Tibial artery (tissue), 4 donors: ENCODE measurements around the gene CAPN15.
"Not testable (repeated sequence)": the region's sequence is repeated elsewhere in the genome, so short reads cannot be mapped to it uniquely, and the experiment has no call there.

ENCODE experiments used
- DNase-seq, 2 donors: peaks; one replicate each; pipeline ENCODE4 v3.0.0-alpha.2; 2019
- H3K27ac ChIP-seq, 2 donors: fragments of 200-600 bp; sonication (generic) in 1 of 2; 1 replicate in 1 of 2; 2 replicates in 1 of 2; pipeline ENCODE4 v1.5.1; 2018 to 2019; ENCODE audit warnings: mild to moderate bottlenecking in 1 of 2
- H3K27me3 ChIP-seq, 2 donors: fragments of 200-600 bp; sonication (generic) in 1 of 2; one replicate each; pipeline versions ENCODE4 v1.5.1 to v1.6.0; 2016 to 2019
- H3K36me3 ChIP-seq, 3 donors: fragments of 200-600 bp; sonication (generic) in 2 of 3; one replicate each; pipeline ENCODE4 v1.5.1; 2016 to 2019; ENCODE audit warnings: mild to moderate bottlenecking in 2 of 3
- H3K4me1 ChIP-seq, 4 donors: fragments of 200-600 bp; sonication (generic) in 2 of 4; 1 replicate in 3 of 4; 2 replicates in 1 of 4; pipeline ENCODE4 v1.5.1; 2016 to 2019
- H3K4me3 ChIP-seq, 2 donors: fragments of 200-600 bp; sonication (generic) in 1 of 2; 1 replicate in 1 of 2; 2 replicates in 1 of 2; pipeline ENCODE4 v1.5.1; 2018 to 2019; ENCODE audit warnings: mild to moderate bottlenecking in 2 of 2
- H3K9me3 ChIP-seq, 3 donors: fragments of 200-600 bp; sonication (generic) in 1 of 3; one replicate each; pipeline ENCODE4 v1.5.1; 2016 to 2019
- CTCF ChIP-seq, 2 experiments: fragments of 200-600 bp in 1 of 2; fragments of 450-650 bp in 1 of 2; IDR thresholded peaks; one replicate each; pipeline ENCODE4 v1.5.1; 2017 to 2019; ENCODE audit warnings: antibody characterized with exemption in 2 of 2, mild to moderate bottlenecking in 1 of 2, moderate library complexity in 1 of 2
- intact Hi-C: fragments of 100-400 bp; cut with DNase I; formaldehyde crosslinking; loops from one replicate; pipeline ENCODE4 v1.15.0; 2023; ENCODE audit warnings: low total_unique reads

Gene CAPN15

DNA sequence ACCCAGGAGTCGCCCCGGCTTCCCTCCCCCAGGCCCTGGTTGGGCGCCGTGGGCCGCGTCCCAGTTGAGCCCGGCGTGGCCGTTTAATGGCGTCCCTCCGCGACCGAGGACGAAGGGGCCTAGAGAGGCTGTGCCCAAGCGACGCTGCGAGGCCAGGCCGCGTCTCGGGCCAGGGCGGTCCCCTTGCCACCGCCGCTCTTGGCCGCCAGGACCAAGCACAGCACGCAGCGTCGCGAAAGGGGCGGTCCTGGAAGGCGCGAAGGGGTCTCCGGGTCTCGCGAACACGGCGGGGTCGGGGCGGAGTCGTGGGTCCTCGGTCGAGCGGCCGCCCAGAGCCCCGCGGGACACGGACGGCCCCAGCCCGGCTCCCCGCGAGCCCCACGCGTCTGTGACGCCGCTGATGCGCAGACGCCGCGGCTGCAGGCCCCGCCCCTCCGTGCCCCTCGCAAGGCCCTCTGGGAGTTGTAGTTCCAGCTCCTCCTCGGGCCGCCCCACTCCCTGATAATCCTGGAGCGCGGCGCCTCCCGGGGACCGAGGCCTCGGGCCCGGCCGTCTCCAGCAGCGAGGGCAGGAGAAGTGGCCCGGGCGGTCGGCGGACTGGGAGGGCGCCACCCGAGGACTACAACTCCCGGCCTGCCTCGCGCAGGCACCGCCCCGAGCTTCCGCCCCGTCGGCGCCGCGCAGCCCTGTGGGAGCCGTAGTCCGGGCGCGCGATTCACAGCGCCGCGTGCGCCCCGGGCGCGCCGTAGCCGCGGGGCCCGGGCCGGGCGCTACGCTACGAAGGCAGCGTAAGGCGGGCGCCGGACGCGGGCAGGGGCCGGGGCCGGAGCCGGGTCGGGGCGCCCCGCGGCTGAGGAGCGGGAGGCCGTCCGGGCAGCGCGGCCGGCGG lies at the start of gene CAPN15:
Gene CAPN15, plus strand, starts transcription at position 698 of the 889 bp plus-strand sequence. CDS start 19,127 bp downstream, outside the sequence.
- TF ChIP-seq CTCF (IDR thresholded peaks at IDR 0.05), result peak; percentile 33 to 51
- peak within 1 kb of the TSS; percentile 96 to 98 for H3K27ac ChIP-seq
- no peaks in the 10 kb centered on the region for H3K27me3 ChIP-seq
- DNase-seq, result peak; percentile 78 to 93
- peak within 1 kb of the TSS; percentile 69 to 79 for H3K4me3 ChIP-seq
- H3K9me3 ChIP-seq, result no peaks in the 10 kb centered on the region
- H3K4me1 ChIP-seq, result peaks cover 0 to 59% (median 38%) of the 10 kb centered on the region in 4 donors
- intact Hi-C loops, result no loop called here
- H3K36me3 ChIP-seq, result peaks cover 0 to 7% (median 0%) of the 10 kb centered on the region in 3 donors

DNA sequence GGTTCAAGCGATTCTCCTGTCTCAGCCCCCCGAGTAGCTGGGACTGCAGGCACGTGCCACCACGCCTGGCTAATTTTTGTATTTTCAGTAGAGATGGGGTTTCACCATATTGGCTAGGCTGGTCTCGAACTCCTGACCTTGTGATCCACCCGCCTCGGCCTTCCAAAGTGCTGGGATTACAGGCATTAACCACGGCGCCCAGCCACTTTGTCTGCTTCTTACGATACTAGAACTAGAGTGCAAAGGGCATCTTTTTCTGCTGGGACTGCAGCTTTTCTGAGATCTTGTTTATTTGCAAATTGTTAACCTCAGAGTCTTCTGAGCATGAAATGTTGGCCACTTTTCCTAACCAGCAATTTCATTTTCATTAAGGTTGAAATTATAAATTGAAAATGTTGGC lies 49.2 kb upstream of the CAPN15 start:
- peaks cover 9 to 40% (median 9%) of the 10 kb centered on the region in 3 donors for H3K36me3 ChIP-seq
- H3K27me3 ChIP-seq, DNase-seq, H3K4me3 ChIP-seq, intact Hi-C loops, H3K27ac ChIP-seq, H3K9me3 ChIP-seq, H3K4me1 ChIP-seq: not testable (repeated sequence)

- Histone ChIP-seq H3K4me3 (no peak overlapping the region), H3K36me3 (peaks cover 9 to 61% (median 18%) of the 10 kb centered on the region in 3 donors), H3K27ac (no peak overlapping the region), H3K27me3 (no peaks in the 10 kb centered on the region), H3K4me1 (no peaks in the 10 kb centered on the region), H3K9me3 (no peaks in the 10 kb centered on the region)
- intact Hi-C loops, result no loop called here
- no peak for DNase-seq
- no peak for TF ChIP-seq CTCF (IDR thresholded peaks at IDR 0.05)
Measured at GRCh38 chr16:482468-483185, 44.9 kb upstream of the CAPN15 start.

DNA sequence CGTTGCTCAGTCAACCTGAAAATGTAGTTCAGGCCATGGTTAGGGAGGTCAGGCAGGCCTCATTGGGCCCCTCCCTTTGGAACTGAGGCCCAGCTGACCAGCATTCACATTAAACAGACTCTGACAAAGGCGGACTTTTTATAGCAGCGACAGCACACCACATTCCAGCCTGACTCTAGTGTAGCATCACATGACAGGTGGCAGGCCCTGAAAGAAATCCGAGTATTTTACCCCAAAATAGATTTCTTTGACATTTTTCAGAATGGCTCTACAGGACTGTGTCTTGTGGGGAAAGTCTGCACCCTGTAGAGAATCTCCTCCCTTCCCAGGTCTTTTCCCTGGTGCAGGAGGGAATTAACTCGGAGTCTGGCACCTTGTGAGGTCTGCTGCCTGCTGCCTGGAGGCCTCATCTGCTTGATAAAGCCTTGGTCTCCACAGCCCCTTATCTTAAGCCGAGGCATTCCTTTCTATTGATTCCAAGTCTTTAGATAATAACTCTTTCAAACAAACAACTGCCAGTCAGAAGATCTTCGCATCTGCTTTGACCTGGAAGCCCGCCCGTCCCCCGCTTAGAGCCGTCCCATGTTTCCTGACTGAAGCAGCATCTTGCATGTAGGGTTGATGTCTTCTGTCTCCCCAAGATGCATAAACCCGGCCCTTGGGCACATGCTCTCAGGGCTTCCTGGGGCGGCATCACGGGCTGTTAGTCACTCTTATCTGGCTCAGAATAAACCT lies 44.0 kb upstream of the CAPN15 start:
- no peak overlapping the region for H3K27ac ChIP-seq
- intact Hi-C loops, result no loop called here
- H3K27me3 ChIP-seq, result no peaks in the 10 kb centered on the region
- TF ChIP-seq CTCF (IDR thresholded peaks at IDR 0.05), result no peak
- no peak for DNase-seq
- no peaks in the 10 kb centered on the region for H3K4me1 ChIP-seq
- H3K36me3 ChIP-seq, result peaks cover 9 to 63% (median 18%) of the 10 kb centered on the region in 3 donors
- no peak overlapping the region for H3K4me3 ChIP-seq
- H3K9me3 ChIP-seq, result no peaks in the 10 kb centered on the region

DNA sequence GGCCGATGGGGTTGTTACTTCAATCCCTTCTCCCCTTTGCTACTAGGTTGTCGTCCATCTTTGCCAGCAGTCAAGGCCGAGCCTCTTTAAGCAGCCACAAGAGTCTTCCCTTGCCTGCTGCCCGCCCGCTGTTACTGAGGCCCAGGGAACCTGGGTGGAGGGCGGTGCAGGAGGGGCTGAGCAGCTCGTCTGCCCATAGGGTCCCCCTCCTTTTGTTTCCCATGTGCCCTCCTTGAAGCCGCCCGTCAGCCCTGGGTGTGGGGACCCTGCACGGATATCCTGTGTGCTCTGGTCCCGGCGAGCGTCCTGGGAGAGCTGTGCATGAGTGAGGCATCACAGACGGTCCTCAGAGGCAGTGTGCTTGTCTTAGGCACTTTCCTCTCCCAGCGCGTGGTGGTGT lies 37.9 kb upstream of the CAPN15 start:
- DNase-seq, result no peak
- Histone ChIP-seq H3K36me3 (peaks cover 26 to 61% (median 39%) of the 10 kb centered on the region in 3 donors), H3K27ac (no peak overlapping the region), H3K4me3 (no peak overlapping the region), H3K4me1 (no peaks in the 10 kb centered on the region), H3K27me3 (no peaks in the 10 kb centered on the region), H3K9me3 (no peaks in the 10 kb centered on the region)
- intact Hi-C loops, result no loop called here
- no peak for TF ChIP-seq CTCF (IDR thresholded peaks at IDR 0.05)
